ENCODE measurements around the gene ALAS1. TPM values are rescaled to one million over a fixed set of nuclear protein-coding genes. Genes with fewer than 3 reads are reported as not detected.

ALAS1 gene
- total RNA-seq, 2 experiments from 2014 or later: 71.7 to 73.8 TPM

GRCh38 chr3:52216585-52217408 is 18.8 kb downstream of the ALAS1 start:
- ChIA-PET POLR2A (interaction anchor here (0.5 kb wide), 1 partner anchor 37 kb away, joined by 3 read pairs; no protein-coding TSS in a partner anchor), CTCF (interaction anchor here (0.8 to 5.8 kb wide), 4 partner anchors 9 to 122 kb away, joined by 3 to 40 read pairs (median 4); partner anchors contain the start of gene TLR9)

- CTCF ChIA-PET: interaction anchor here (1.5 to 6.0 kb wide), 4 partner anchors 8 to 122 kb away, joined by 3 to 56 read pairs (median 22); partner anchors contain the start of gene TLR9
- POLR2A ChIA-PET: no interaction called here
Observed at GRCh38 chr3:52217409-52217805, 19.4 kb downstream of the ALAS1 start.

- POLR2A ChIA-PET: interaction anchor here (0.6 kb wide), 1 partner anchor 23 kb away, joined by 3 read pairs; no protein-coding TSS in a partner anchor
Observed at GRCh38 chr3:52218026-52218425, 20.1 kb downstream of the ALAS1 start.

GRCh38 chr3:52218454-52218853 is 20.5 kb downstream of the ALAS1 start:
- POLR2A ChIA-PET: interaction anchor here (0.6 kb wide), 1 partner anchor 22 kb away, joined by 3 read pairs; no protein-coding TSS in a partner anchor

More at GRCh38 chr3:52218026-52218425, 20.1 kb downstream of the ALAS1 start:
- CTCF ChIA-PET: interaction anchor here (1.1 to 6.0 kb wide), 4 partner anchors 13 to 121 kb away, joined by 3 to 56 read pairs (median 22); partner anchors contain the start of gene TWF2

GRCh38 chr3:52218937-52219650 is 21.1 kb downstream of the ALAS1 start:
- CTCF ChIA-PET: interaction anchor here (0.6 to 6.0 kb wide), 13 partner anchors 10 to 217 kb away, joined by 3 to 56 read pairs (median 9); partner anchors contain the start of genes TWF2 and WDR82
- POLR2A ChIA-PET: interaction anchor here (0.7 to 1.7 kb wide), 3 partner anchors 20 to 60 kb away, joined by 5 to 7 read pairs (median 7); partner anchors contain the start of gene WDR82

More at GRCh38 chr3:52218454-52218853, 20.5 kb downstream of the ALAS1 start:
- CTCF ChIA-PET: interaction anchor here (0.6 to 6.0 kb wide), 5 partner anchors 12 to 217 kb away, joined by 3 to 56 read pairs (median 5); partner anchors contain the start of gene TWF2

GRCh38 chr3:52220380-52221026 is 22.5 kb downstream of the ALAS1 start:
- ChIA-PET POLR2A (interaction anchor here (1.2 to 1.7 kb wide), 2 partner anchors 57 to 59 kb away, joined by 7 to 8 read pairs; partner anchors contain the start of gene WDR82), CTCF (interaction anchor here (0.6 to 6.0 kb wide), 35 partner anchors 8 to 227 kb away, joined by 3 to 56 read pairs (median 4); partner anchors contain the start of genes GLYCTK and WDR82)

- CTCF ChIA-PET: interaction anchor here (0.6 to 6.0 kb wide), 32 partner anchors 9 to 226 kb away, joined by 3 to 56 read pairs (median 4); partner anchors contain the start of genes GLYCTK and WDR82
- POLR2A ChIA-PET: interaction anchor here (1.2 to 1.7 kb wide), 2 partner anchors 56 to 58 kb away, joined by 7 to 8 read pairs; partner anchors contain the start of gene WDR82
Observed at GRCh38 chr3:52221141-52221562, 23.2 kb downstream of the ALAS1 start.

GRCh38 chr3:52221563-52222318 is 23.8 kb downstream of the ALAS1 start:
- POLR2A ChIA-PET: interaction anchor here (0.7 kb wide), 1 partner anchor 9 kb away, joined by 3 read pairs; no protein-coding TSS in a partner anchor
- CTCF ChIA-PET: interaction anchor here (0.9 to 6.0 kb wide), 21 partner anchors 9 to 226 kb away, joined by 3 to 56 read pairs (median 7); partner anchors contain the start of genes GLYCTK and WDR82

DNA sequence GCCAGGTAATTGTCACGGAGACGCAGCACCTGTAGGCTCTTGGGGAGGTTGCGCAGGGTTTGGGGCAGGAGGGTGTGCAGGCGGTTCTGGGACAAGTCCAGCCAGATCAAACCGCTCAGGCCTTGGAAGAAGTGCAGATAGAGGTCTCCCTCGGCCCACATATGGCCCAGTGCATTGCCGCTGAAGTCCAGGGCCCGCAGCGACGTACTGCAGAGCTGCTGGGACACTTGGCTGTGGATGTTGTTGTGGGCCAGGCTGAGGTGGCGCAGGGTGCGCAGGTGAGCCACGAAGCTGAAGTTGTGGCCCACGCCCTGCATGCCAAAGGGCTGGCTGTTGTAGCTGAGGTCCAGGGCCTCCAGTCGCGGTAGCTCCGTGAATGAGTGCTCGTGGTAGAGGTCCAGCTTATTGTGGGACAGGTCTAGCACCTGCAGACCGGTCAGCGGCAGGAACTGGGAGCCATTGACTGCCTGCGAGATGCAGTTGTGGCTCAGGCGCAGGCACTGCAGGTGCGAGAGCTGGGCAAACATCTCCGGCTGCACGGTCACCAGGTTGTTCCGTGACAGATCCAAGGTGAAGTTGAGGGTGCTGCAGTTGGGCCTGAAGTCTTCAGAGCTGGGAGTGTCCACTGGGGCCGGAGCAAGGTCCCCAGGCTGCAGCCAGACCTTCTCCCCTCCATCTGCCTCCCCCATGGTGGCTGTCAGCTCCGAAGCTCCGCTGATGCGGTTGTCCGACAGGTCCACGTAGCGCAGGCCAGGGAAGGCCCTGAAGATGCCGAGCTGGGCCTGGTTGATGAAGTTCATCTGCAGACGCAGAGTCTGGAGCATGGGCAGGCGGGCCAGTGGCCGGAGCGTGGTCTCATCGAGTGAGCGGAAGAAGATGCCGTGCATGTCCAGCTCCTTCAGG is 24.6 kb downstream of the ALAS1 start:
- CTCF ChIA-PET: interaction anchor here (0.9 to 6.0 kb wide), 10 partner anchors 8 to 163 kb away, joined by 3 to 56 read pairs (median 5); partner anchors contain the start of gene WDR82
- POLR2A ChIA-PET: interaction anchor here (0.7 to 1.0 kb wide), 3 partner anchors 8 to 16 kb away, joined by 3 read pairs; partner anchors contain the start of gene TWF2

- CTCF ChIA-PET: interaction anchor here (1.4 to 6.0 kb wide), 3 partner anchors 7 to 116 kb away, joined by 4 to 56 read pairs (median 8); no protein-coding TSS in a partner anchor
- POLR2A ChIA-PET: interaction anchor here (0.9 to 1.0 kb wide), 3 partner anchors 7 to 54 kb away, joined by 3 read pairs; partner anchors contain the start of gene TWF2
Observed at GRCh38 chr3:52223449-52224408, 25.8 kb downstream of the ALAS1 start.

DNA sequence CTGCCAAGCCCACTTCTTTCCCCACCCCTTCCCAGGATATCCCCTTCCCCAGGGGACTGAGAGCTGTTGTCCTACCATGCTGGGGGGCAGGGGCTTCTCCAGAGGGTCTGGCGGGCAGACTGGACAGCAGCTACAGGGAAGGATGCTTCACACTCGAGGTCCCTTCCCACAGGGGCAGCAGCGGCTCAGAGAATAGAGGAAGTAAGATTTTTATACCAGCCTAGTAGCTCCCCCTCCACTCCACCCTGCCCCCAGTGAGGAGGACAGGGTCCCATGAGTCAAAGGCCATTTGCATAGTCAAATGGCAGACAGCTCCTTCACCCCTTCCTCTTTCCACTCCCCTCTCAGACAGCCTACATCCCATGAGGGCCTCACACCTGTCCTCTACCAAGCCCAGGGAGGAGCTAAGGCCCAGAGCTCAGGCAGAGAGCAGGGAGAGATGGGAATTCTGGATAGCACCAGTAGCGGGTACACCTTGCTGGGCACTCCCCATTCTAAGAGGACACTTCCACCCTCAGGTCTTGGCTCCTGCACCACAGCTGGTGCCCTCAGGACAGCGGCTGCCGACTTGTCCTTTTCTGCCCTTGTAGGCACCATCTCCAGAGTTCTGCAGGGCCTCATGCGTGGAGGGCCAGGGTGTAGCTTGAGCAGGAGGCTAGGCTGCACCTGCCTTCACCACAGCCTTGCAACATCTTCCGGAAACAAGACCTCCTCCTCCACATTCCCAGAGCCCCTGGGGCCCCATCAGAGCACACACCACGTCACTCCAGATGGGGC is 27.7 kb downstream of the ALAS1 start, which contains the start of gene TLR9:
Gene TLR9, minus strand, starts transcription at position 194 of the 777 bp plus-strand sequence. Its CDS starts 116 bp downstream, at position 78.
- ChIA-PET CTCF (interaction anchor here (0.8 to 2.7 kb wide), 6 partner anchors 9 to 158 kb away, joined by 3 to 8 read pairs (median 3); no protein-coding TSS in a partner anchor), POLR2A (interaction anchor here (0.5 to 1.2 kb wide), 5 partner anchors 12 to 159 kb away, joined by 3 to 4 read pairs (median 3); partner anchors contain the start of genes TWF2 and WDR82)

DNA sequence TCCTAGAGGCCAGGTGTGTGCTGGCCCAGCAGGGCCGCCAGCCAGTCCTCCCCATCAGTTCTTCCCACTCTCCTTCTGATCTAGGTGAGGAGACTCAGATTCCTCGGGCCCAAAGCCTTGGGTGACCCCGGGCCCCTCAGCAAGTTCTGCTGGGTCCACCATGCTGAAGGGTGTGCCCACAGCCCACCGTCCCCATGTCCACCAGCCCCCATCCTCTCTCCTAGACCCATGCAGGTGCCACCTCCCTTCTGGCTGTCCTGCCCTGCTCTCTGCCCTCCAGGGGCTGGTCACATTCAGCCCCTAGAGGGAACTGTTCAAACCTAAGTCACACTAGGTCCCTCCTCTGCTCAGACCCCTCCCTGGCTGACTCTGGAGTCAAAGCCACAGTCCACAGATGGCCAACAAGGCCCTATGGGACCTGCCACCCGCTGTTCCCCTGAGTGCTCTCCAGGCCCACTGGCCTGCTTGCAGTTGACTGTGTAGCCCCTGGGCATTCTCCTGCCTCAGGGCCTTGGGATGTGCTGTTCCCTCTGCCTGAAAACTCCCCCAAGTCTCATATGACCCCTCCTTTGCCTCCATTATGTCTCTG is 28.4 kb downstream of the ALAS1 start:
- CTCF ChIA-PET: interaction anchor here (0.9 to 1.2 kb wide), 2 partner anchors 53 to 158 kb away, joined by 3 read pairs; no protein-coding TSS in a partner anchor
- POLR2A ChIA-PET: interaction anchor here (0.7 to 1.2 kb wide), 3 partner anchors 11 to 12 kb away, joined by 4 to 8 read pairs (median 4); partner anchors contain the start of gene TWF2

DNA sequence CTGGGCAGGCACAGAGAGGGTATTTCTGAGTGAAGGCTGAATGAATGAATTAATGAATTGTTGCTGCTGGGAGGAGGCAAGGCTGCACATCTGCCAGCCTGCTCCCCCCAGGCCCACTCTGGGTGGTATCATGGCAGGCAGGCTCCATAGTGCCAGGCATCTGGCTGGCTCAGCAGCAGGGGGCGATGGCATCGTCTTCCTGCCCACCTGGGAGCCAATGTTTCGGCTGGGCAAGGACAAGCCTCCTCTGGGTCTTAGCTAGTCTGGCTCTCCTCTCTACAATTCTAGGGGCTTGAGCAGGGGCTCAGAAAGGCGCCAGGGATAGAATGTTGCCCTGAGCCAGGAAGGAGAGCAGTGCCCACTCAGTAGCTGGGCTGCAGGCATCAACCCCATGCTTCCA is 29.2 kb downstream of the ALAS1 start:
- CTCF ChIA-PET: interaction anchor here (1.0 to 1.1 kb wide), 2 partner anchors 38 to 51 kb away, joined by 3 read pairs; partner anchors contain the start of gene WDR82
- POLR2A ChIA-PET: interaction anchor here (1.3 kb wide), 1 partner anchor 9 kb away, joined by 3 read pairs; no protein-coding TSS in a partner anchor
